NCI-H82 (cell line): ENCODE data around the gene ANO2.
A peak's percentile ranks its signal among the peaks of the same experiment; 100 is the strongest.

Experiments
- DNase-seq: peaks from one replicate; lab custom pipeline; 2025; lab: John Stamatoyannopoulos, UW

The ANO2 gene

GRCh38 chr12:5515458-5515857 is 429.6 kb downstream of the ANO2 start:
- DNase-seq = peak; percentile 60

GRCh38 chr12:5514545-5514944 is 430.5 kb downstream of the ANO2 start:
- no peak for DNase-seq

- DNase-seq = no peak
Measured at GRCh38 chr12:5514016-5514415, 431.0 kb downstream of the ANO2 start.

GRCh38 chr12:5513406-5513805 is 431.7 kb downstream of the ANO2 start:
- DNase-seq = no peak
